ENCODE results near the gene WDR41.

Gene WDR41

GRCh38 chr5:77438071-77438470 is 54.0 kb downstream of the WDR41 start:
- DNase-seq (ENCODE audit: low read depth, low spot score) = no peak
- CTCF ChIA-PET = interaction anchor here (0.9 to 1.1 kb wide), 3 partner anchors 11 to 293 kb away, joined by 3 to 4 read pairs (median 3); no protein-coding TSS in a partner anchor
- POLR2A ChIA-PET = no interaction called here
- no peak for TF ChIP-seq CTCF (IDR thresholded peaks at IDR 0.05; ENCODE audit: insufficient read depth, low read length, missing control alignments)
- H3K4me3 ChIP-seq (ENCODE audit: low read depth, low read length) = no peak overlapping the region

DNA sequence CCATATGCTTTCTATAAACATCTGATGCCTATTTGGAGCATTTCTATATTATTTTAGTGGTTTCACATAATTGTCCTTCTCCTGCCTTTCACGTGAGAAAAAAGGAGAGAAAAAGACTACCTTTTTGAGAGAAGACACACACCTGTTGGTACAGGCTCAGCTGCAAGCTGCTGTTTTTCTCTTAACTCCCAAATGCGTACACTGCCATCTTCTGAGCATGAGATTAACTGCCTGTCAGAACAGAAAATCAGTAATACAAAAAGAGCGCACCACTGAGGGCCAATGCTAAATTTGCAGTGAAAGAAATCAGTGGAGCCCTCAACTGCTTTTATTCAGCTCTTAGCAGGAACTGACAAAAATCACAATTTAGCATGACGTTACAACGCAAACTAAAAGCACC is 54.9 kb downstream of the WDR41 start:
- H3K4me3 ChIP-seq (ENCODE audit: low read depth, low read length) = no peak overlapping the region
- DNase-seq (ENCODE audit: low read depth, low spot score) = no peak
- CTCF ChIA-PET = interaction anchor here (0.8 to 1.7 kb wide), 5 partner anchors 10 to 360 kb away, joined by 3 to 9 read pairs (median 4); no protein-coding TSS in a partner anchor
- peak; percentile 2 for TF ChIP-seq CTCF (IDR thresholded peaks at IDR 0.05; ENCODE audit: insufficient read depth, low read length, missing control alignments)
- POLR2A ChIA-PET = no interaction called here

DNA sequence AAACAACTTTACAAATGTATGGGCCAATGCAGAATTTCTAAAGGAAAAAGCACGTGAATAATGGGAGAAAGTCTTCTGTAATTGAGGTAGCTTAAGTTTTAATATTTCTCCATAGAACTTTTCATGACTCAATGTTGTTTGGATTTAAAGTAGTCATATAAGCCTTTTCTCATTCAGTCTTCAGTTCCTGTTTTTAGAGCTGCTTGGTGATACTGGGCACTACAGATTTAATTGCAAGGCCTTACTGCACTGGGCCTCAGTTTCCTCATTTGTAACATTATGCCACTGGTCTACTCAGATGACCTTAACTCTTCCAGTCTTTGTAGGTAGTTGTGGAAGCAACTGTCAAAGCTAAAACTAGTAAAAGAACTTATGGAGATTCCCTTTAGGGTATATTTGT is 60.4 kb downstream of the WDR41 start:
- POLR2A ChIA-PET = no interaction called here

GRCh38 chr5:77431286-77431685 is 60.8 kb downstream of the WDR41 start:
- no peak for DNase-seq (ENCODE audit: low read depth, low spot score)
- POLR2A ChIA-PET = no interaction called here
- CTCF ChIA-PET = interaction anchor here (0.7 kb wide), 1 partner anchor 61 kb away, joined by 3 read pairs; the partner anchor contains the start of gene WDR41
- no peak for TF ChIP-seq CTCF (IDR thresholded peaks at IDR 0.05; ENCODE audit: insufficient read depth, low read length, missing control alignments)
- no peak overlapping the region for H3K4me3 ChIP-seq (ENCODE audit: low read depth, low read length)

More for the DNA sequence above, 60.4 kb downstream of the WDR41 start:
- CTCF ChIA-PET = interaction anchor here (0.7 kb wide), 1 partner anchor 61 kb away, joined by 3 read pairs; the partner anchor contains the start of gene WDR41
- TF ChIP-seq CTCF (IDR thresholded peaks at IDR 0.05; ENCODE audit: insufficient read depth, low read length, missing control alignments) = no peak
- DNase-seq (ENCODE audit: low read depth, low spot score) = no peak
- H3K4me3 ChIP-seq (ENCODE audit: low read depth, low read length) = no peak overlapping the region

DNA sequence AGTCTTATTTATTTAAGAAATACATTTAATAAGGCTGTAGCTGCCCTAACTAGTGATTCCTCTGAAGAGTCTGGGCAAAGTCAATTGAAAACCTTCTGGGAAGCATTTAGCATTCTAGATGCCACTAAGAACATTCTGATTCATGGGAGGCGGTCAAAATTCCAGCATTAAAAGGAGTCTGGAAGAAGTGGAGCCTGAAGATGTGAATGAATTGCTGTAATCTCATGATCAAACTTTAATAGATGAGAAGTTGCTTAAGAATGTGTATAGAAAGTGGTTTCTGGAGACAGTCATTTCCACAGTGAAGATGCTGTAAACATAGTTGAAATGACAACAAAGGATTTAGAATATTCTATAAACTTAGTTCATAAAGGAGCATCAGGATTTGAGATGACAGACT is 61.4 kb downstream of the WDR41 start:
- no peak for DNase-seq (ENCODE audit: low read depth, low spot score)
- TF ChIP-seq CTCF (IDR thresholded peaks at IDR 0.05; ENCODE audit: insufficient read depth, low read length, missing control alignments) = no peak
- H3K4me3 ChIP-seq (ENCODE audit: low read depth, low read length) = no peak overlapping the region
- ChIA-PET POLR2A (no interaction called here), CTCF (interaction anchor here (1.0 kb wide), 1 partner anchor 10 kb away, joined by 3 read pairs; no protein-coding TSS in a partner anchor)

GRCh38 chr5:77428526-77428925 is 63.6 kb downstream of the WDR41 start:
- DNase-seq (ENCODE audit: low read depth, low spot score) = no peak
- no peak for TF ChIP-seq CTCF (IDR thresholded peaks at IDR 0.05; ENCODE audit: insufficient read depth, low read length, missing control alignments)
- no peak overlapping the region for H3K4me3 ChIP-seq (ENCODE audit: low read depth, low read length)
- POLR2A ChIA-PET = no interaction called here
- CTCF ChIA-PET = no interaction called here

Measured in AG04449 (cell line).